A673 (cell line): ENCODE results near the gene INPP5A.

ENCODE experiments used
- CTCF ChIP-seq: fragments of 300-800, 200-600 bp; sonication (generic); conservative IDR thresholded peaks from 2 replicates; pipeline ENCODE4 v1.5.1; 2017; ENCODE audit warnings: low read depth, mild to moderate bottlenecking, antibody characterized with exemption, low read length, moderate library complexity, mixed read lengths
- EZH2 ChIP-seq: fragments of 200-600 bp; sonication (generic); IDR thresholded peaks from 2 replicates; pipeline ENCODE4 v1.6.1; 2017; ENCODE audit warnings: borderline replicate concordance, low read depth, mild to moderate bottlenecking, mixed read lengths, antibody characterized with exemption, low read length; ENCODE audit not compliant: poor library complexity, severe bottlenecking

- TF ChIP-seq EZH2 = no peak
- no peak for TF ChIP-seq CTCF
These were observed 53.1 kb downstream of the INPP5A start for GRCh38 chr10:132590752-132591121.
